Activated naive CD8-positive, alpha-beta T cell treated with anti-CD3 and anti-CD28 coated beads, Interleukin-2, amount 50 U/mL, for 16 hours (primary cell): ENCODE data around the gene KIAA1328.

ENCODE experiments used
- DNase-seq: peaks from one replicate; pipeline ENCODE4 v3.0.0-alpha.2; 2020; ENCODE audit warnings: low read depth, low spot score

KIAA1328 gene

GRCh38 chr18:37276111-37276890 is 447.4 kb downstream of the KIAA1328 start:
- no peak for DNase-seq

GRCh38 chr18:37277804-37278203 is 448.9 kb downstream of the KIAA1328 start:
- no peak for DNase-seq
